ENCODE results near the gene CD207. TPM values are rescaled to one million over a fixed set of nuclear protein-coding genes. Genes with fewer than 3 reads are reported as not detected.

Gene CD207
- total RNA-seq, 1 experiment from 2014 or later = 0.16 TPM

GRCh38 chr2:70842401-70842800 is 6.8 kb upstream of the CD207 start:
- peaks cover 1% of the 10 kb centered on the region; the same call in 1 of the 2 replicates for H3K27me3 ChIP-seq (replicated peaks; ENCODE audit: control insufficient read depth, insufficient read depth, low read length)
- H3K36me3 Mint-ChIP-seq (ENCODE audit: insufficient read depth, unreplicated experiment) = no peaks in the 10 kb centered on the region
- no peak for TF ChIP-seq CTCF (IDR thresholded peaks at IDR 0.05; ENCODE audit: insufficient read depth in 1 of 2, low read depth in 1 of 2, low read length in 1 of 2, severe bottlenecking in 1 of 2, unreplicated experiment in 1 of 2)

DNA sequence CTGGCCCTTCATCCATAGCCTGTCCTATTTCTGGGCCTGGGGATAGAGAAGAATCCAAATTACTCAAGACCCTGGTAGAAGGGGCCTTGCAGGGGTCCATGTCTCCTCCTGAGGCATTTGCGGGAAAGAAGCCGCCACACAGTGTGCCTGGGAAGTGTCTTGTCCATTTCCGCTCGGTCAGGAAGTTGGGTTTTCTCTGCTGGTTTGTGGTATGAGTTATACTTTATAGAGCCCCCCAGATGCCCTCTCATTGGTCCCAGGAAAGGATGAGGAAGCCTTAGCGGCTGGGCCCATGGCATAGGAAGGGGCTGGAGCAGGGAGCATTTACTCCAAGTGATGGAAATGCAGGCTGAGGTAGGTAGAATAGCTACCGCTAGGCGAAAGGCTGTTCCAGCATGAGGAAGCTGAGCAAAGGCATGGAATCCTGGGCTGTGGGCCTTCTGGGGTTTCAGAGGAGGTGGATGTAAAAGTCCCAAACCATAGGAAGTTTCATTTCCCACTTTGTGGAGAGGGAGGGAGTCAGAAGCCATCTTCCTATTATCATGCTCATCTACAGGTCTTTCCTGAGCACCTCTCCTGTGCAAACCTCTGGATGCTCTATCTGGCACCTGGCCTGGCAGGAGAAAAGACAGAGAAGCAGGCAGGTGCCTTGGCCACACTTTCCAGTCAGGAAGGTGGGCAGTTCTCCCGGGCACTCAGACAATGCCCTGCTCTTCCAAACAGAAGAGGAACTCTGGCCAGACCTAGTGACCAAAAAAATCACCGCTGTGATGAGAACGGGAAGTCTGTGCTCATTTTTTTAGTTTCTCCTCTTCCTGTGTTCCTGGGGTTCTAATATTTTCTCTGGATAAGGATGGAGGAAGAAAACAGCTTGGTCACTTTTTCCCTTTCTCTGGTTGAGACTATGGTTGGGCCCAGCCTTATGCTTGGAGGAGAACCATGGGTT is 2.6 kb upstream of the CD207 start:
- peaks cover 5% of the 10 kb centered on the region; the same call in 1 of the 2 replicates for H3K9me3 ChIP-seq
- peaks cover 1% of the 10 kb centered on the region; the same call in 1 of the 2 replicates for H3K27me3 ChIP-seq (replicated peaks; ENCODE audit: control insufficient read depth, insufficient read depth, low read length)
- CTCF ChIA-PET = no interaction called here
- no peaks in the 10 kb centered on the region for H3K4me1 ChIP-seq
- Mint-ChIP-seq H3K4me1 (ENCODE audit: low read depth, unreplicated experiment) (no peaks in the 10 kb centered on the region), H3K9me3 (ENCODE audit: unreplicated experiment) (no peaks in the 10 kb centered on the region), H3K27me3 (ENCODE audit: insufficient read depth, unreplicated experiment) (peaks cover 25% of the 10 kb centered on the region), H3K4me3 (ENCODE audit: unreplicated experiment) (no peak overlapping the region), H3K36me3 (ENCODE audit: insufficient read depth, unreplicated experiment) (no peaks in the 10 kb centered on the region), H3K27ac (ENCODE audit: unreplicated experiment) (no peak overlapping the region)
- intact Hi-C loops (cut with micrococcal nuclease; ENCODE audit: unreplicated experiment) = no loop called here
- BruUV-seq (replicated peaks) = no TSS peak
- POLR2A ChIA-PET = no interaction called here
- no peak overlapping the region for H3K4me3 ChIP-seq (ENCODE audit: low read depth, low read length)
- DNase-seq = no peak
- no peaks in the 10 kb centered on the region for H3K36me3 ChIP-seq (ENCODE audit: control insufficient read depth, insufficient read depth, low read length)
- TF ChIP-seq CTCF (IDR thresholded peaks at IDR 0.05; ENCODE audit: insufficient read depth in 1 of 2, low read depth in 1 of 2, low read length in 1 of 2, severe bottlenecking in 1 of 2, unreplicated experiment in 1 of 2) = no peak

More at GRCh38 chr2:70842401-70842800, 6.8 kb upstream of the CD207 start:
- intact Hi-C loops (cut with micrococcal nuclease; ENCODE audit: unreplicated experiment) = no loop called here
- Mint-ChIP-seq H3K27me3 (ENCODE audit: insufficient read depth, unreplicated experiment) (peaks cover 19% of the 10 kb centered on the region), H3K9me3 (ENCODE audit: unreplicated experiment) (no peaks in the 10 kb centered on the region), H3K4me1 (ENCODE audit: low read depth, unreplicated experiment) (no peaks in the 10 kb centered on the region), H3K4me3 (ENCODE audit: unreplicated experiment) (no peak overlapping the region), H3K27ac (ENCODE audit: unreplicated experiment) (no peak overlapping the region)
- POLR2A ChIA-PET = no interaction called here
- no peak for DNase-seq
- H3K4me1 ChIP-seq = no peaks in the 10 kb centered on the region
- CTCF ChIA-PET = interaction anchor here (0.6 kb wide), 1 partner anchor 698 kb away, joined by 6 read pairs; no protein-coding TSS in a partner anchor
- H3K9me3 ChIP-seq = peaks cover 5% of the 10 kb centered on the region; the same call in 1 of the 2 replicates
- no peaks in the 10 kb centered on the region for H3K36me3 ChIP-seq (ENCODE audit: control insufficient read depth, insufficient read depth, low read length)
- no peak overlapping the region for H3K4me3 ChIP-seq (ENCODE audit: low read depth, low read length)
- no TSS peak for BruUV-seq (replicated peaks)

- CTCF ChIA-PET = no interaction called here
- no TSS peak for BruUV-seq (replicated peaks)
Observed at GRCh38 chr2:70834881-70835280, 735 bp downstream of the CD207 start.

More at GRCh38 chr2:70834881-70835280, 735 bp downstream of the CD207 start:
- Histone ChIP-seq H3K4me1 (no peaks in the 10 kb centered on the region), H3K27me3 (replicated peaks; ENCODE audit: control insufficient read depth, insufficient read depth, low read length) (0 out of 2 replicates have a peak, but pooled peaks cover 1% of the 10 kb centered on the region), H3K36me3 (ENCODE audit: control insufficient read depth, insufficient read depth, low read length) (no peaks in the 10 kb centered on the region), H3K9me3 (no peaks in the 10 kb centered on the region), H3K4me3 (ENCODE audit: low read depth, low read length) (no peak overlapping the region)
- Mint-ChIP-seq H3K27me3 (ENCODE audit: insufficient read depth, unreplicated experiment) (peaks cover 25% of the 10 kb centered on the region), H3K4me1 (ENCODE audit: low read depth, unreplicated experiment) (no peaks in the 10 kb centered on the region), H3K36me3 (ENCODE audit: insufficient read depth, unreplicated experiment) (no peaks in the 10 kb centered on the region), H3K27ac (ENCODE audit: unreplicated experiment) (no peak overlapping the region), H3K9me3 (ENCODE audit: unreplicated experiment) (no peaks in the 10 kb centered on the region), H3K4me3 (ENCODE audit: unreplicated experiment) (no peak overlapping the region)
- POLR2A ChIA-PET = no interaction called here
- intact Hi-C loops (cut with micrococcal nuclease; ENCODE audit: unreplicated experiment) = no loop called here
- no peak for DNase-seq
- TF ChIP-seq CTCF (IDR thresholded peaks at IDR 0.05; ENCODE audit: insufficient read depth in 1 of 2, low read depth in 1 of 2, low read length in 1 of 2, severe bottlenecking in 1 of 2, unreplicated experiment in 1 of 2) = no peak
